Fibroblast of gingiva (primary cell): ENCODE measurements around the gene CCL28.

Experiments used
- DNase-seq: peaks from one replicate; pipeline ENCODE4 v3.0.0-alpha.2; 2011; ENCODE audit warnings: low read depth

The CCL28 gene

DNA sequence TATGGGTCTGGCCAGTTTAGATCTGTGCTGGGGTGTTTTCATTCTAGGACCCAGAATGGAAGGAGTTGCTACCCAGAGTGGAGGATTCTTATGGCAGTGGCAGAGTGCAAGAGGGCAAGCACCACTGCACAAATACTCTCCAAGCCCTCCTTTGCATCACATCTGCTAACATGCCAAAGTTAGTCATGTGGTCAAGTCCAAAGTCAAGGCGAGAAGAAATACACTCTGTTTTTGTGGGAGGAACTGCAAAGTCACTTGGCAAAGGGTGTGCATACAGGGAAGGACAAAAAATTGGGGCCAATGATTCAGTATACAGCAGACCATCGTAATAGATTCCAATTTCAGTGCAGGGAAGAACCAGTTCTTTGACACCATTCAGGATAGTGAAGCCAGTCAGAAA is 55.1 kb downstream of the CCL28 start:
- no peak for DNase-seq

DNA sequence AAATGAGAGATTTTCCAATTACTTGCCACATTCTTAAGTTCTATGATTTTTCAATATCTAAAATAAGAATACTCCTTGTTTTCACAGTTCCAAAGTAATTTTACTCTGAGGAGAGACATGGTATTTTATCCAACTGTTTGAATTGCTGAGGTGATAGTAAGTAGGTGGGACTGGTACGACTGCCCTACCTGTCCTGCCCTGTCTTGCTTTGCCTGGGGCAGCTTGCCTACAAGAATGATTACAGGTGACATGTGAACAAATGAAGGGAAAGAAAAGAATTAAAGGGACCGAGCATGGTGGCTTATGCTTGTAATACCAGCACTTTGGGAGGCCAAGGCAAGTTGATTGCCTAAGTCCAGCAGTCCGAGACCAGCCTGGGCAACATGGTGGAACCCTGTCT is 57.4 kb downstream of the CCL28 start:
- DNase-seq: no peak

DNA sequence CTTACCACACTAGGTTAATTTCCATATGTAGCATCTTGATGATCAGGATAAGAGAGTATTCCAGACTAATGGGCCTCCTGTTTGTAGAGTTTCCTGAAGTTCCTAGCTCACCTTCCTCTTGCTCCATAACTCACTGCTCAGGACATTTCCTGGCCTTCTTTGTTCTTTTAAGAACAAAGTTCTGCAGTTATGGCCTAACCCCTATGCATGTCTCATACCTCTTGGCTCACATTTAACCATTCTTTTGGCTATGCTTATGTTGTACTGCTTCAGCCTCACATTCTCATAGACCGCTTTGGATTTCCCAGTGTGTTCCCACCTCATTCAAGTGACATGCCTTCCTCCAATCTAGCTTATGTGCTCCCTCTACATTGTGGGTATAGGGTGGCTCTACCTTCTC is 58.5 kb downstream of the CCL28 start:
- no peak for DNase-seq

DNA sequence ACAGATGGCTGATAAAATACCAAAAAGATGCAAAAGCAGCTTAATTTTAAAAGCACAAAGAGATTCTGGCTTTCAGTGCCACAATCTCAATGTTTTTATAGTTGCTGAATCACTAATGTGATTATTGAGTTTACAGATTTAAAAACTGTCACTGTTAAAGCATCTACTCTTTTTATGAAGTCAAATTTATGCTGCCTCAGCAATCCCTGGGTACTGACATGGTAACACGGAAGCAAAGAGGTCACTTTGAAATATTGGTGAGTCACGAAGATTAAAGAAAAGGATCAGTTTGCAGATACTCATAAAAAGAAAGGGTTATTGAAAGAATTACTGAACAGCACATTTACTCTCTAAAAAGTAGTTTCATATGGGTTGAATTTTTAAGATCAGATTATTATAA is 59.3 kb downstream of the CCL28 start:
- no peak for DNase-seq

DNA sequence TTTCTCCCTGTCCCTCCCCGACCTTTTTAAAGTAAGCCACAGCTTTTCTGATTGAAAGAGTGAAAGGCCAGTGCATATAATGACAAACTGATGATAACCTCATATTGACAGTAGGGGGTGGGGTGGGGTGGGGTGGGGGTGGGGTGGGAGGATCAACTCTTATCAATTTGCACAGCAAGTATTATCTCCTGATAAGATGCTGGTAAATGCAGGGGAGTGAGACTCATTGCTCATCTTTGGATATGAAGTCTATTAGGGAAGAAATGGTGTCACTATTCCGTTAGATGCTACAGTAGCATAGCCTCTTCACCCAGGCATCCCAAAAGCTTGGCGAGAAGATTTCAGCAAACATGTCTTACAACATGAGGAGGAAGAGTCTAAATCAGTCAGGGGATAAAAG is 60.1 kb downstream of the CCL28 start:
- DNase-seq: no peak

DNA sequence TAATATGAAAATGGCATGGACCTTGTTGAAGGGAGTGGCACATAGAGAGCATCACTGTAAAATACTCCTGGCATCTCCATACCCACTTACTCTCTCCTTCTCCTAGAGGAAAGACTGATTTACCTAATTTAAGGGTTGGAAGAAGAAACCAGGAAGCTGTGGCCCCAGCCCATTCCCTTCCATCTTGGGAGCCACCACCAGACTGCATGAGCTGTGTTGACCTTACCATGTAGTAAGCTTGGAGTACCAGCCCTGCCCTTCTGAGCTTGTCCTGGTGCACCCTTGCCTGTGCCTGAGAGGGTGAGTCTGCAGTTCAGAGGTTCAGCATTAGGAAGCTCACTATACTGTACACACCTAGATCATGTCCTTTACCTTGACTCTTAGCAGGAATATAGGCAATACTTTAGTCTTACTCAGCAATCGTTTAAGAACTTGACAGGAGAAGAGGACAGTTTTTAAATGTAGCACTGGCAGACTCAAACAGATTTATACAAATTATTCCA is 63.3 kb downstream of the CCL28 start:
- DNase-seq: no peak

DNA sequence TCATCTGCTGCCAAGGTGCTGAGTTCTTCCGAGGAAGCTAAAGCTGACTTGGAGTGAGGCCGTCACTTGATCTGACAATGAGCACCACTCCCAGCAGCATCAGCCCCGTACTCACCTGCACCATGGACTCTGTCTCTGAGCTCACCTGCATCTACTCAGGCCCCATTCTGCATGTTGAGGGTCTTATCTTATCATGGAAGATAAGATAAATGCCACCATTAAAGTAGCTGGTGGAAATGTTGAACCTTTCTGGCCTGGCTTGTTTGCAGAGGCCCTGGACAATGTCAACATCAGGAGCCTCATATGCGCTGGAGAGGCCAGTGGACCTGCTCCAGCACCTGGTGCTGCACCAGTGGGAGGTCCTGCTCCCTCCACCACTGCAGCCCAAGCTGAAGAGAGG is 64.0 kb downstream of the CCL28 start:
- no peak for DNase-seq

DNA sequence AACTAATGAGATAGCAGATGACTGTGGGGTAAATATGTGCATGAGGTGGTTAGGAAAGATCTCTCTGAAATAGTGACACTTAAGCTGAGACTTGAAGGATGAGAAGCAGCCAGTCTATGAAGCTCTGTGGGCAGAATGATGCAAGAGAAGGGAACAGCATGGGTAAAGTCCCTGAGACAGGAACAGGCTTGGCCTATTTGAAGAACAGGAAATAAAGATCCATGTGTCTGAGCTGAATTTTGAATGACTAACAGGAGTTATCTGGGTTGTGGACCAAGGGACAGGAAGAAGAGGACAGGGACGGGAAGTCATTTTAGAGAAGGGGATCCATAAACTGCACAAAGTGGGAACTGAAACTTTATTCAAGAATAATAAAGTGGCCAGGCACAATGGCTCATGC is 73.3 kb downstream of the CCL28 start:
- DNase-seq: no peak

DNA sequence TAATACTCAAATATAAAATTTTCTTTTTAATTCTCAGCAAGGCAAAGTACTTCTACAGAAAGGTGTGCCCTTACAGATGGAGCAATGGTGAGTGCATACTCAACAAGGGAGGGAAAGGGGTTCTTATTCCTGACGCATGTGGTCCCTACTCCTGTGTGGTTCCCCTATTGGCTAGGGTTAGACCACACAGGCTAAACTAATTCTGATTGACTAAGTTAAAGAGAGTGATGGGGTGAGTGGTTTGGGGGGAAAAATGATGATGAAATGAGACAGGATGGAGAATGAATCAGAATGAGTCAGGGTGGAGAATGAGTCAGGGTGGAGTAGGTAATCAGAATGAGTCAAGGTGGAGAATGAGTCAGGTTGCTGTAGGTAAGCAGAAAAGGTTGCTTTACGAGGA is 76.0 kb downstream of the CCL28 start:
- no peak for DNase-seq

DNA sequence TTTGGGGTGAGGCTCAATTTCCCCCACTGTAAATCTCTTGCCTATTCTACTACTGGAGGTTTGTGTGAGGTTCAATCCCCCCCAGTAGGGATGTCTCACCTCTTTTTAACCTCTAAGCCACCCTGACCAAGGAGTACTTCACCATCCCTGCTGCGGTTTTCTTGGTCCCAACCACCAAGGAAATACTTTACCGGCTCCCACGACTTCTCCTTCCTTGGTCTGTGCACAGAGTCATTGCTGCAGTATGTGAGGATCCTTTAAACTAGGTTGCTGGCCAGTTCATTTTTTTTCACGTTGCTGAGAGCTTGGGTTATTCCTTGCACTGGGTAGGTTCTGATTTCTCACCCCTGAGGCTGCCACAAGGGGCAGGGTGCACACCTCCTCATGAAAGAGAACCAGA is 76.5 kb downstream of the CCL28 start:
- DNase-seq: no peak

DNA sequence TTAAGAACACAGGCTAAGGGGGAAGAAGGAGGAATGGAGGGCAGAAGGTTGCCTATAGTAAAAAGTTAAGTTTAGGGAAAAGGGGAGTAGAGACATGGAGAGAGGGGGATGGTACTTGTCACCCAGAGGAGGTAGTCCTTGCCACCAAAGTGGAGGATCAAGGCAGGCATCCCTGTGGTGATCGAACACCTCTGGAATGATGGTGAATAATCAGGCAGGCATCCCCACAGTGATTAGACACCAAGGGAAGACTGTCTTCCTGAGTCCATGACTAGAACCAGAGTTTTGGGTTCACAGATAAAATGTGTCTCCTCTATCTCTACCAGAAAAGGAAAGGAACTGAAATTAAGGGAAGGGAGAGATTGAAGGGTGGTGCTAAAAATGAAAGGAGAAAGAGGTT is 79.8 kb downstream of the CCL28 start:
- no peak for DNase-seq
